ENCODE data around the gene PP2D1. TPM values are rescaled to one million over a fixed set of nuclear protein-coding genes. Genes with fewer than 3 reads are reported as not detected.
"Not testable (repeated sequence)": the region's sequence is repeated elsewhere in the genome, so short reads cannot be mapped to it uniquely, and the experiment has no call there.

The PP2D1 gene
- total RNA-seq, 1 donor from 2014 or later: not detected

DNA sequence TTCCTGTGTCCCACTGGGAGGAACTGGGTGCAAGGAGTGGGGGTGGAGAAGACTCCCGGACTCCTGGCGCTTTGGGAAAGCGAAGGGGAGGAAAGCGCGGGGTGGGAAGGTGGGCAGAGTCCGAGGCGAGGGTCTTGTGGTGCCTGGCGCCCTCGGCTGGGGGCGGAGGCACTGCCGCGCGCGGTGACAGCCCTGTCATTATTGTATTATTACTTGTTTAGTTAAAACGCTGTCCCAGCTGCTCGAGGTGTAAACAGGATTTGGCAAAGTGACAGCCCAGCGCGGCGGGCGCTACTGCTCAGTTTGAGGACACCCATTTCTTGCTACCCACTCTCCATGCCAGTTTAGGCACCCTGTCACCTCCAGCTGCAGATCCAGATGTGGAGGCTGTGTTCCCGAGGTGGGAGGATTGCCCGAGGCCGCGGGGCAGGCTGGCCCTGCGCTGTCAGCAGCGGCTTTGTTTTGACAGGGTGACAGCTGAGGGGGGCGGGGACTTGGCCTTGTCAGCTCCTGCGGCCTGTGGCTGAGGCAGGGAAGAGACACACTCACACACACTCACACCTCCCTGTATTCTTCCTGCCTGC lies 29.2 kb upstream of the PP2D1 start:
- intact Hi-C loops (cut with DNase I): loop anchor here (2.0 to 5.0 kb wide), 5 partner anchors 40 to 154 kb away; partner anchors contain the start of genes RAB5A and SGO1
- ATAC-seq: peak; percentile 87
- peak; percentile 96 for DNase-seq (ENCODE audit: missing footprints)

DNA sequence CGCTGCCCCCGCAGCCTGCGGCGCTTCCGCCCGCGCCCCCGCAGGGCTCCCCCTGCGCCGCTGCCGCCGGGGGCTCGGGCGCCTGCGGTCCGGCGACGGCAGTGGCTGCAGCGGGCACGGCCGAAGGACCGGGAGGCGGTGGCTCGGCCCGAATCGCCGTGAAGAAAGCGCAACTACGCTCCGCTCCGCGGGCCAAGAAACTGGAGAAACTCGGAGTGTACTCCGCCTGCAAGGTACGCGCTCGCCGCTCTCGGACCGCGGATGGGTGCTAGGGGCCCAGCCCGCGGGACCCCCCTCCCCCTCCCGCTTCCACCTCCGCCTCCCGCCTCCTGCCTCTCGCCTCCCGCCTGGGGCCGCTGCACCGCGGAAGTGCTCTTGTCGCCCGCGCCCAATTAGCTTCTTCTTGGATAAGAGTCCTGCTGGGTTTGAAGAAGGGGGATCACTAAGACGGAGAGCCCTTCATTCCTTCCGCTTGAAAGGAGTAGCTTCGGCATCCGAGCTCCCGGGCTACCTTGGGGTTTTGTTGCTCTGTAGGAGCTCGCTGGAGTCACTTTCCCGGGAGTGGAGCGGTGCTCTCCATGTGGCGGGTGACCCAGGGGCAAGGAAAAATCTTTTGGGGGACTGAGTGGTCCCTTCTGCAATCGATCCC lies 28.6 kb upstream of the PP2D1 start:
- peak; percentile 93 for DNase-seq (ENCODE audit: missing footprints)
- ATAC-seq: peak; percentile 64
- intact Hi-C loops (cut with DNase I): loop anchor here (2.0 to 5.0 kb wide), 5 partner anchors 40 to 153 kb away; partner anchors contain the start of genes RAB5A and SGO1

DNA sequence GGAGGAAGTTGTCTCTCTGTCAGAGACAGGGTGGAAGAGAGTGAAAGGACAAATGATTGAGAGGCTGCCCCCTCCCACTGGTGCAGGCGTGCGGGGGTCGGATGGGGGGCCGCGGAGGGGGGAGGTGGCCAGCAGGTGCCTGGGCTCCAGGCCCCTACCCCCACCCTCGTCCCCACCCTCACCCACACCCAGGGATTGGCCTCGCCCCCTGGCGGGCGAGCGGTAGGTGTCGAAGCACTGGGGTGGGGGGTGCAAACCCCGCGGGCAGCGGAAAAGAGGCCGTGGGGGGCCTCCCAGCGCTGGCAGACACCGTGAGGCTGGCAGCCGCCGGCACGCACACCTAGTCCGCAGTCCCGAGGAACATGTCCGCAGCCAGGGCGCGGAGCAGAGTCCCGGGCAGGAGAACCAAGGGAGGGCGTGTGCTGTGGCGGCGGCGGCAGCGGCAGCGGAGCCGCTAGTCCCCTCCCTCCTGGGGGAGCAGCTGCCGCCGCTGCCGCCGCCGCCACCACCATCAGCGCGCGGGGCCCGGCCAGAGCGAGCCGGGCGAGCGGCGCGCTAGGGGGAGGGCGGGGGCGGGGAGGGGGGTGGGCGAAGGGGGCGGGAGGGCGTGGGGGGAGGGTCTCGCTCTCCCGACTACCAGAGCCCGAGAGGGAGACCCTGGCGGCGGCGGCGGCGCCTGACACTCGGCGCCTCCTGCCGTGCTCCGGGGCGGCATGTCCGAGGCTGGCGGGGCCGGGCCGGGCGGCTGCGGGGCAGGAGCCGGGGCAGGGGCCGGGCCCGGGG lies 27.9 kb upstream of the PP2D1 start, which contains the start of gene KAT2B:
TSS of gene KAT2B (plus strand) at position 682 of the 783 bp plus-strand sequence. CDS start at position 714, 32 bp downstream.
- DNase-seq (ENCODE audit: missing footprints): peak; percentile 90
- peak; percentile 78 for ATAC-seq
- intact Hi-C loops (cut with DNase I): loop anchor here (2.0 to 5.0 kb wide), 5 partner anchors 41 to 153 kb away; partner anchors contain the start of genes RAB5A and SGO1

DNA sequence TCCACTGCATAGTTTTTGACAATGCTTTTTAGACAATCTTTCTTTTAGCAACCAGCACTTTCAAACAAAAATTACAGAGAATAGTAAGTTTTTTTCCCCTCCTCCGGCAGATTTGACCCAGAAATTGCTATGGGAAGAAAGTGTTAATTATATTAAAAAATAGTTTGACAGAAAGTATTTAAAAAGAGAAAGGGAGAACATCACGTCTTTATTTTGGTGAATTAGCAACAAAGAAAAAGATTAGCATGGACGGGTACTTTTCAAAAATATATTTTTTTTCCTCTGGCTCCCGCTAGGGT lies 27.4 kb upstream of the PP2D1 start:
- no peak for ATAC-seq
- intact Hi-C loops (cut with DNase I): no loop called here
- DNase-seq (ENCODE audit: missing footprints): no peak

DNA sequence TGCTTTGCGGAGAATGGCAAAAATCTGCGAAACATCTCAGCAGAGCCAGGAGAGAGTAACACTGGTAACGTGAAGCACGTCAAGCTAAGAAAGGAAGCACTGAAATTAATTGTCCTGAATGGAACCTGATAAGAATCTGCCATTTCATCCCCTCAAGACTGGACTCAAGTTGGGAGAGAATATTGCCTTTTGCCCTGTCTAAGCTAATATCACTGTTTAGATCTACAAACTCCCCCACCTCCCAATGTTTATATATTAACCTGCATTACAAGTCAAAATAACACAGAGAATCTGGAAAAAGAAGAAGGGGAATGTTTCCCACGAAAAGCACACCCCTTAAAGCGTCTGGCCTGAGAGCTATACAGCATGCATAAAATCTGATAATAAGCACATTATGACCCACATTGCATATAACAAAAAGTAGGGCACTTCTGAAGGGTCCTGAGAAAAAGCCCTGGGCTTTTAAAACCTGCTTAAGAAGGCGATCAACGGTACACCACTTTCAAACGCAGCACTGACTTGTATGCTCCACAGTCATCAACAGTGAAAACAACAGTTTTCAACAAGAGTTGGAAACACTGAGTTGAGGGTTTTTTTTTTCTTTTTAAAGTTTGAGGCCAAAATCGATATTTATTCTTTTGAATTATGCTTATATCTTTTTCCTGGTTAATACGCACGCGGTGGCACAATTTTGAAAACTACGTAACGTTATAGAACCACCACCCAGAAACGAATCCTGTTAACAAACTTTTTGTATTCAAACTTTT lies 26.8 kb upstream of the PP2D1 start:
- intact Hi-C loops (cut with DNase I): no loop called here
- no peak for ATAC-seq
- DNase-seq (ENCODE audit: missing footprints): no peak

DNA sequence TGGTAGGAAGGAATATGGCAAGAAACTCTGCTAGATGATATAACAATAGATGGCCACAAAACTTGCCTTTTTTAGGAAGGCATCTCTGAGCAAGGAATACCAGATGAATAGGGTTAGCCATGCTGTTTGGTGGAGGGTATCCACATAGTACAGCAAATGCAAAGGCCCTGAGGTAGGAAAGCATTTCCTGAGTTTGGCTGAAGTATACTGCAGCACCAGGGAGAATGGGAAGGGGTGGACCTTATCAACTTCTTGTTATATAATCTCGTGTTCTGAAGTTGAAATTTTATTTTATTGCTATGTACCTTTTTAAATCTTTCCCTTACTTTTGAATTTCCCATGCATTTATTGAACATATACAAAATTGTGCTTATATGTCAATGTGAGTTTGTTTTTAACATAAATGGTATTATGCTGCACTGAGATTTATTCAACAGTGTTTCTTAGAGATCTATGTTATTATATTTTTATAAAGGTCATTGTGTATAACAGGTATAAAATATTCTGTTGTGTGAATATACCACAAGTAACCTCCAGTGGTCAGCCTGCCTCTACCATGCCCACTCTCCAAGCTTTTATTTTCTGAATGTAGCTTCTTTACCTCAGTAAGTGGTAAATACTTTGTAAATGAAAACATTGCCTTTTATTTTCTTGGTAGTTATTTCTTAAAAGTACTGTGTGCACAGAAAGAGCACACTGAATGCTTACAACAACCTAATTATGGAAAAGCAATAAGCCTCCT lies 25.4 kb upstream of the PP2D1 start:
- ATAC-seq (no peak), DNase-seq (ENCODE audit: missing footprints) (no peak)
- intact Hi-C loops (cut with DNase I): no loop called here

DNA sequence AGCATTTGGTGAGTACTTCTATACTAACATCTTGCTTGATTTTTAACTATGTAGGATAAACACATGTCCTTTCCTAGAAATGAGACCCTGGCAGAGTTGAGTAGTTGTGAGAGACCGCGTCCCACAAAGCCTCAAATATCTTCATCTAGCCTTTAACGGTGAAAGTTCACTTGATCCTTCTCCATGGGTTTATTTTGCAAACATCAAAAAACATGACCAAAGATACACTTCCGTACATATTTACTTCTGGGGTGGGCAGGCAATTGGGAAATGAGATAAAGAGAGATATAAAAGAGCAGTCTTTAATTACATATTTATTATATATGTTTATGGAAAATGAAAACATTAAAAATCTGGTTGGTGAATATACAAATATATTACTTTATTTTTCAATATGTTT lies 23.0 kb upstream of the PP2D1 start:
- ATAC-seq (no peak), DNase-seq (ENCODE audit: missing footprints) (no peak)
- intact Hi-C loops (cut with DNase I): no loop called here

DNA sequence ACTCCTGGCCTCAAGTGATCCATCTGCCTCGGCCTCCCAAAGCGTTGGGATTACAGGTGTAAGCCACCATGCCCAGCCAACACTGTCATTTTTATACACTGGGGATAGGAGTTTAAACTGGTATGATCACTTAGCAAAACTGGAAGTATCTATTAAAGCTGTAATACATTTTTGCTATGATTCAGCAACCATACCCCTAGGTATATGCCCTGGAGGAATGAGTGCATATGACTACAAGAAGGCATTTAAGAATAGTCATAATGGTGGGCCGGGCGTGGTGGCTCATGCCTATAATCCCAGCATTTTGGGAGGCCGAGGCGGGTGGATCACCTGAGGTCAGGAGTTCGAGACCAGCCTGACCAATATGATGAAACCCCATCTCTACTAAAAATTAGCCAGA lies 19.9 kb upstream of the PP2D1 start:
- ATAC-seq; intact Hi-C loops (cut with DNase I); DNase-seq (ENCODE audit: missing footprints): not testable (repeated sequence)

DNA sequence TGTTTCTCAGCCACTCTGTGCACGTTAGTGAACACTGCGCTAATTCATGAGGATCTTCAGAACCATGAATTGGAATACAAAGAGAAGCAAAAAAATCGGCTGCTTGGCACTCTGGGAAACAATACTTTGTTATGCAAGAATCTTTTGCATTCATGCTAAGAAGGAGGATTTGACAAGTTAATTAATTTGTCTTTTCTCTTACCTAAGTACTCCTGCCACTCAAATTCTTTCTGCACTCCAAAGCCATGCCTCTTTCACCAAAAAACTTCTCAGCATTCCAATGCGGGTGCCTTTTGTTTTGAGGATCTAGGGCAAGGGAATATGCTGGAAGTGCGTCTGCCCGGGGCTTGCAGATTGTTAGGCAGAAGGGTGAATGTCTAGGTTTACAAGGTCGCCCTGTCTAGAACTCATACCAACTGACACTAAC lies 16.9 kb upstream of the PP2D1 start:
- intact Hi-C loops (cut with DNase I): no loop called here

DNA sequence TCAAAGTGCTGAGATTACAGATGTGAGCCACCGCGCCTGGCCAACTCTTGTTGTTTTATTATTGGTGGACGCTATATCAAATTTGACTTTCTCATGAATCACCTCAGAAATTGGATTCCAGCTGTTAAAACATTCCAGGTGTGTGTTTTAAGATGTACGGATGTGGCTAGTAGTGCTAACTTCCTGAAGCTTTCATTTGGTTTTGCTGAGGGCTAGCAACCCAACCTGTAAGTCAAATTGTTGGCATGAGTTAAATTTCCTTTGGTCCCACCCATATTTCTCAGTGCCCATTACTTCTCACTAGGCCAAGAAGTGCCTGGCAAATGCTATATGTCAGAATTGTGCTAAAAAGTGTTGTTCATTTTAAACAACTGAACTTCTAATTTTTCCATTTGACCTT lies 15.1 kb upstream of the PP2D1 start:
- DNase-seq (ENCODE audit: missing footprints) (no peak), ATAC-seq (no peak)
- intact Hi-C loops (cut with DNase I): no loop called here

More for the DNA sequence above, 16.9 kb upstream of the PP2D1 start:
- DNase-seq (ENCODE audit: missing footprints) (no peak), ATAC-seq (no peak)

DNA sequence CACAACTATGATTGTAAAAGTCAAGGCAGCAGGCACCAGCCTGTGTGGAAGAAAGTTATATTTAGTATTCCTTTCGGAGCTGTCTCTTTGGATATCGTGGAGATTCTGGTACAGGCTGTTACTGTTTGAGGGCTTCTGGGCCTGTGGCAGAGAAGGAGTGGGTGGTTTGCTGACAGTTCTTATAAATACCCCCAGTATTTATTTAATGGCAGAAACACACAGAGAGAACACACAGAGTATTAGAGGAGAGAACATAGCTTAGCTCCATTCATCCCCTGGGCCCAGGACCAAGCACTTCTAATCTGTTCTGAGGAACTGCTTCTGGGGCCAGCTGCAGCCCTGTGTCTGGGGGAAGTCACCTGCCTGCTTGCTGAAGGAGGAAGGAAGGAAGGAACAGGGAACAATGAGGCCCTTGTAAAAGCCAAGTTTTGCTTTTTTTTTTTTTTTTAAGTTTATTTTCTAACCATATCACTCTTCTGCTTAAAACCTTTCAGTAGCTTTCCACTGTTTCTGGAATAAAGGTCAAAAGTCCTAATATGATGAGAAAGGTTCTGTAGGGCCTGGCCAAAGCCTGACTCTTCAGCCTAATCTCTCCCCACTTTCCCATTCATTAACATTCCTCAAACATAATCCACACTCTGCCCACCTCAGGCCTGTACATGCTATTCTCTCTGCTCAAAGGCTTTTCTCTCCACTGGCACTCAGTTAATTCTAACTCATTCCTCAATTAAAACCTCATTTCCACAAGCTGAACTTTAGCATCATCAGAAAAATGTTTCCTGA lies 11.8 kb upstream of the PP2D1 start:
- ATAC-seq: peak; percentile 84
- peak; percentile 70 for DNase-seq (ENCODE audit: missing footprints)
- intact Hi-C loops (cut with DNase I): no loop called here

DNA sequence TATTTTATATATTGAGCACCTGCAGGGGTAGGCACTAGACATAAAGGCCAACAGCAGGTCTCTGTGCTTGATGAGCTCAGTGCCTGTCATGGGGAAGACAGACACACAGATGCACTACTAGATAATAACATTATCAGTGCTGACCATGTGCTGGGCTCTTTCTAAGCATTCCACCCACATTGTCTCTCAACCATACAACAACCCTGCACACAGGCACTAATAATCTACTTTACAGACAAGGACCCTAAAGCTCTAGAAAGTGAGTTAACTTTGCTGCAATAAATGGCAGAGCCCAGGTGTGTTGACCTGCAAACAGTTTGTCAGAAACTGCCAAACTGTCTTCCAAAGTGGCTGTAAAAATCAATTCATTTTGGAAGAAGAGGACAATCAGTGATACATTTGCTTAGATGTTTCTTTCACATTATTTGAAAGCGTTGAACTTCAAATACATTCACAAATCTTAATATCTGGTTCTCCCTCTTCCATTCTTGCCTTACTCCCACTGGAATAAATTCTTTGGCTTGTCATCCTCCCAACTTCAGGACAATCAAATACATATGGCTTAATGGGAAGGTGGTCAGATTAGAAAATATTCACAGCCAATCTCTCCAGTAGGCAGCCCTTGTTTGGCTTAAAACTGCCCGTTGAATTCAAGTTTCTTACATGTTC lies 11.0 kb upstream of the PP2D1 start:
- DNase-seq (ENCODE audit: missing footprints): no peak
- intact Hi-C loops (cut with DNase I): no loop called here
- no peak for ATAC-seq

DNA sequence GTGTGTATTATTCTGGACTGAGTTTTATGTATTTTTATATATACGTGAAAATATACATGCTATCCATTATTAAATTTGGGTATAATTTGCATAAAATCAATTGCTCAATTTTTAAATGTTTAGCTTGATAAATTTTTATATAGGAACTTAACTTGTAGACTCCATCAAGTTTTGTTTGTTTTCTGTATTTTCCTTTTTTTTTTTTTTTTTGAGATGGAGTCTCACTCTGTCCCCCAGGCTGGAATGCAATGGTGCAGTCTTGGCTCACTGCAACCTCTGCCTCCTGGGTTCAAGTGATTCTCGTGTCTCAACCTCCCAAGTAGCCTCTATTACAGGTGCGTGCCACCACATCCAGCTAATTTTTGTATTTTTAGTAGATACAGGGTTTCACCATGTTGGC lies 4.0 kb upstream of the PP2D1 start:
- intact Hi-C loops (cut with DNase I); ATAC-seq; DNase-seq (ENCODE audit: missing footprints): not testable (repeated sequence)

DNA sequence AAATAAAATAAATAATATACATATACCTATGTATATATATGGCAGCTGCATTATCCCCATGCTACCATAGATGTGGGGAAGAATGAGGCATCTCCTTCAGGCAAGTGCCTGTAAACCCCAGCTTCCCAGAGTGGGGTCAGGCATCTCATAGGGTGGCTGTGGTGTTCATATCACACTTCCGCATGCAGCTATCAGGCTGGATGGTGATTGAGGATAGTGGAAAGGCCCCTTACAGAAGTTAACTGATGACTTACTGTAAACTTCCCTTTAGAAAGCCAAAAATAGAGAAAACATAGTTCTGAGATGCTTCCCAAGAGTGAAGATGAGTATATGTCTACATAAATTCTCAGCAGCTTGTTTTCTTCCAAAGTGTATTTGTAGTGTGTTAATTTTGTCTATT lies 3.5 kb upstream of the PP2D1 start:
- ATAC-seq (no peak), DNase-seq (ENCODE audit: missing footprints) (no peak)
- intact Hi-C loops (cut with DNase I): no loop called here

DNA sequence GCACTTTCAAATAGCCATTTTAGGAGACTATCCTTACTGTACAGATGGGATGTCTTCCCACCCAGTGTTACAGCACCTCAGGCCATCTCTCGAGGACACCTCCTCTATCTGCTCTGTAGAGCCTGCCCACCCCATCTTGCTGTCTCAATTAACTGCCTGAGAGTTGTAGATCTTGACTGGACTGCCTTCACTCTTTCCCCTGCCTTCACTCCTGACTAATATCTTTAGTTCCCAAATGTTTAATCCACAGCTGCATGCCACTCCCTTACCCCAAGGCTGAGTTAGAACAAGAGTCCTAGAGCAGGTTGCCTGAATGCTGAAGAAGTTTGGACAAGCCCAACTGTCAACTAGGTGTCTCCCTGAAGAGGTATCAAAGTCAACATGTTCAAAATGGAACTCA lies 1.3 kb upstream of the PP2D1 start:
- intact Hi-C loops (cut with DNase I): no loop called here
- DNase-seq (ENCODE audit: missing footprints): no peak
- no peak for ATAC-seq

DNA sequence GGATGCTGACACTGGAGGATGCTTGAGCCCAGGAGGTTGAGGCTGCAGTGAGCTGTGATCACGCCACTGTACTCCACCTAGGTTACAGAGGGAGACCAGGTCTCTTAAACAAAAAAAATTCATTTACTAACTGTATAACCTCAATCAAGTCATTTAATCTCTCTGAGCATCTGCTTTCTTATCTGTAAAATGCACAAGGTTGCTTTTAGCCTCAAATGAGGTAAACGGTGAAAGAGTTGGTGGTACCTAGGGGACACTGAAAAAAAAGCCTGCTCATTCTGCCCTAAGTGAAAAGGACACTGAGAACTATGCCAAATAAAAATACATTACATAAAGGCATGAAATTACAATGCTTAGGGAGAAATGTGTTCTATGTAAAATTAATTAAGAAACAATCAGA lies 3.4 kb downstream of the PP2D1 start:
- DNase-seq (ENCODE audit: missing footprints): no peak
- no peak for ATAC-seq
- intact Hi-C loops (cut with DNase I): no loop called here

DNA sequence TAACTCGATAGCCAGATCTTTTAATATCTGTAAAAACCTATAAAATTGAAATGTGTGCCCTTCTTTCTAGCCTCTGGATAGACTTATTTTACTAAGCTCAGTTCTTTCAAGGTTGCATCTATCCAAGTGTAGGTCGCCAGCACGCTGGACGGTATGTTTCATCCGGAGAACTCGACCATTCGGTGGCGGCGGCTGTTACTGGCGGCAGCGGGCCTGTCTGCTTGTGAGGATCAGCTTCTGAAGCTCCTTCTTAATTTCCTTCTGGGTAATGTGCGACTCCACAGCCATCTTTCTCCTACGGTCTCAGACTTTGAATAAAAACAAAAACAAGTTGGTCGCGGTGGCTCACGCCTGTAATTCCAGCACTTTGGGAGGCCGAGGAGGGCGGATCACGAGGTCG lies 4.1 kb downstream of the PP2D1 start:
- intact Hi-C loops (cut with DNase I): no loop called here

More for the DNA sequence above, 4.1 kb downstream of the PP2D1 start:
- ATAC-seq (no peak), DNase-seq (ENCODE audit: missing footprints) (no peak)
